Activated CD4-positive, alpha-beta T cell treated with anti-CD3 and anti-CD28 coated beads, Interleukin-2, amount 50 U/mL, for 16 hours (primary cell): Measurements from ENCODE around the gene PHLDB3.
A peak's percentile ranks its signal among the peaks of the same experiment; 100 is the strongest.
"Not testable (repeated sequence)": the region's sequence is repeated elsewhere in the genome, so short reads cannot be mapped to it uniquely, and the experiment has no call there.

Source experiments
- DNase-seq: peaks from one replicate; pipeline ENCODE4 v3.0.0-alpha.2; 2020

The PHLDB3 gene

DNA sequence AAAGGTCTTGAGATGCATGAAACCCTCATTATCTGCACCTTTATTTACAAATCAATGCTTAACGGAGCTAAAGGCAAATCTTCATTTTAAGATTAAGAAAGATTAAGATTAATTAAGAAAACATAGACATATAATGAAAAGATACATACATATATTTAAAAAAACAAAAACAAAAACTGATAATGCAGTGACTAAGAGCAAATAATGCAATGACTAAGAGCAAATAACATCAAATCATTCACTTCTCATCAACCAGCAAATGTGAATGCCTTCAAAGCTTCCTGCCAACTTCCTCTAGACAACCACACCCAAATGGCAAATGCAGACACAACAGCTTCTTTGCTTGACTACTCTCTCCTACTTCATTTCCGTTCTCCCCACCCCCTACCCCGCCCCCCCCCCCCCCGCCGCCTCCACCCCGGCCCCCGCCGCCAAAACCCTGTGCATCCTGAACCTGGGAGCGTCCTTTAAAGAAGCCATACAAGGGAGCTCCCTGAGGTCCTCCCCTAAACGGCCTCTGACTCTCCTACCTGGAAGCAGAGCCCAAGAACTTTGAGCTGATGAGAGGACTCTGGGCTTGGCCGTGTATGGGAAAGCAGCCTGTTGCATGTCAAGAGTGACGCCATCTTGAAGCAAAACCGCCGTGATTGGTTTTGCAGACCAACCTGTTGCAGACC is 65.4 kb downstream of the PHLDB3 start:
- DNase-seq: peak; percentile 70

DNA sequence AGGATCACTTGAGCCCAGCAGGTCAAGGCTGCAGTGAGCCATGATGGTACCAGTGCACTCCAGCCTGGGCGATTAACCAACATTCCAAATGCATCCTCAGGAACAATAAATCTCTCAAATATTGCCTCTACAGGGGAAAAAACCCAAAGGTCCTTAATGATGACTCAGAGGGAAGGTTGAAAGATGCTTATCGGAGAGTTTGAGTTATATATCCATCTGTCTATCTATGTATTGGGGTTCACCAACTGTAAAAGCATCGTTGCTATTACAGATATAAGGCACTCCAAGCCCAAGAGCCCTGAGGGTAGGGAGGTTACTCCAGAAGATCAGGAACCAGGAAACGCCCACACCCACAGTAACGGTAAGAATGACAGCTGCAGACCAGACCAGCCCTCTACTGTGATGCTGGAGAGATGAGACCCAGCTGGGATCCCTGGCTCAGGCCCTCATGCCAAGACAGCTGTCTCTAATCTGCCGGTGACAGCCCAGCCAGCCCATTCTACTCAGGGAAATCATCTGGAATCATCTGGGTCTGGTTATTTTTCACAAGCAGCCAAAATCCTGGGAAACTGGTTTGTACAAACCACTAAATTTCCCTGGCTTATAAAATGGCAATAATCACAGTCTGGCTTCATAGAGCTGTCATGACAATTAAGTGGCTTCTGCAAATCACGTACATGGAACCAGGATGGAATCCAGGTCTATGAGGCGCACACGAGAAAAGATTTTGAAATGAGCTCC is 66.1 kb downstream of the PHLDB3 start:
- no peak for DNase-seq

DNA sequence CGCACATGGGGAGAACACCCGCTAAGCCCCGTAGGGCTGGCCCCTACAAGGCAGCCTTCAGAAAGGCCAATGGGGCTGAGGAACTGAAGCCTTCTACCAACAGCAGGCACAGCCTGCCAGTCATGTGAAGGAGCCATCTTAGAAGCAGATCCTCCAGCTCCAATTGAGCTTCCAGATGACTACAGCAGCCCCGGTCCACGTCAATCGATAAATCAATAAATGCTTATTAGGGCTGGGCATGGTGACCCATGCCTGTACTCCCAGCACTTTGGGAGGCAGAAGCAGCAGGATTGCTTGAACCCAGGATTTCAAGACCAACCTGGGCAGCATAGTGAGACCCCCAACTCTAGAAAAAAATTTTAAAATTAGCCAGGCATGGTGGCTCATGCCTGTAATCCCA is 66.8 kb downstream of the PHLDB3 start:
- DNase-seq: no peak

DNA sequence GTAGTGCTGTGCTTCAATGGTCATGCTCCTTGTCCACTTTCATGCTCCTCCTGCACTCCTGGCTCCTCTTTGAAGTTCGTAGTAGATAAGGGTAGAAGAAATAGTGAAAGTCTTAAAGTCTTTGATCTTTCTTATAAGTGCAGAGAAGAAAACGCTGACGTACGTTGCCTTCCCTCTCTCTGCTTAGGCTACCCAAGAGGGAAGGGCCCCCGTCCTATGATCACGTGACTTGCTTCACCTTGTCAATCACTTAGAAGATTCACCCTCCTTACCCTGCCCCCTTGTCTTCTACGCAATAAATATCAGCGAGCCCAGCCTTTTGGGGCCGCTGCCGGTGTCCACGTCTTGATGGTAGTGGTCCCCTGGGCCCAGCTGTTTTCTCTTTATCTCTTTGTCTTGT is 67.3 kb downstream of the PHLDB3 start:
- not testable (repeated sequence) for DNase-seq

DNA sequence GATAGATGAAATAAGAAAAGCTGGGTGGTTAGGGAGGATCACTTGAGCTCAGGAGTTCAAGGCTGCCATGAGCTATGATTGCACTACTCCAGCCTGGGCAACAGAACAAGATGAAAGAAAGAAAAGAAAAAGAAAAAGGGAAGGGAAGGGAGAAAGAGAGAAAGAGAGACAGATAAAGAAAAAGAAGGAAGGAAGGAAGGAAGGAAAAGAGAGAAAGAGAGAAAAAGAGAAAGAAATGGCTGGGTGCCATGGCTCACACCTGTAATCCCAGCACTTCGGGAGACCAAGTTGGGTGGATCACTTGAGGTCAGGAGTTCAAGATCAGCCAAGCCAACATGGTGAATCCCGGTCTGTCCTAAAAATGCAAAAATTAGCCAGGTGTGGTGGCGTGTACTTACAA is 68.8 kb downstream of the PHLDB3 start:
- DNase-seq: no peak

DNA sequence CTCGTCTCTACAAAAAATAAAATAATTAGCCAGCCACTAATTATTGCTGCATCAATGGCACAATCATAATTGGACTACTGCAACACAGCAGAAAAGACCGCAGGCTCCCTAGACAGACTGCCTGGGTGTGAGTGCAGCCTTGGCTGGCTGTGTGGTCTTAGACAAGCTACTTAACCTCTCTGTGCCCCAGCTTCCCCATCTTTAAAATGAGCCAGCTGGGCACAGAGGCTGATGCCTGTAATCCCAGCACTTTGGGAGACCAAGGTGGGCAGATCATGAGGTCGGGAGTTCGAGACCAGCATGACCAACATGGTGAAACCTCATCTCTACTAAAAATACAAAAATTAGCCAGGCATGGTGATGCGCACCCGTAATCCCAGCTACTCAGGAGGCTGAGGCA is 70.9 kb downstream of the PHLDB3 start:
- no peak for DNase-seq

DNA sequence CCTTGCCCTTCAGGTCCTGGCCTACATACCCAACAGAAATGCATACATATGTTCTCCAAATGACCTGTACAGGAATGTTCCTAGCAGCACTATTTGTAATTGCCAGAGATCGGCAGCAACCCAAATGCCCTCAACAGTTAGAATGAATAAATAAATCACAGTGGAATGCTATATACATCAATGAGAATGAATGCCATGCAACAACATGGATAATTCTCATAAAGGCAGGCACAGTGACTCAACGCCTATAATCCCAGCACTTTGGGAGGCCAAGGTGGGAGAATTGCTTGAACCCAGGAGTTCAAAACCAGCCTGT is 71.2 kb downstream of the PHLDB3 start:
- no peak for DNase-seq

DNA sequence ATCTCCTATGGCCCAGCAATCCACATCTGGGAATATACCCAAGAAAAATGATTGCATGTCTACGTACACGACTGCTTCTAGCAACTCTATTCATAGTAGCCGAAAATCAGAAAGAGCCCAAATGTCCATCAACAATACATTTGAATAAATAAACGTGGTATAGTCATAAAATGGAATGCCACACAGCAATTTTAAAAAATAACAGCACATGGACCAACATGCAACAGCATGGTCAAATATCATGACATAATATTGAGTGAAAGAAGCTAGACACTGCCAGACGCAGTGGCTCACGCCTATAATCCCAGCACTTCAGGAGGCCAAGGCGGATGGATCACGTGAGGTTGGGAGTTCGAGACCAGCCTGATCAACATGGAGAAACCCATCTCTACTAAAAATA is 73.6 kb downstream of the PHLDB3 start:
- no peak for DNase-seq

DNA sequence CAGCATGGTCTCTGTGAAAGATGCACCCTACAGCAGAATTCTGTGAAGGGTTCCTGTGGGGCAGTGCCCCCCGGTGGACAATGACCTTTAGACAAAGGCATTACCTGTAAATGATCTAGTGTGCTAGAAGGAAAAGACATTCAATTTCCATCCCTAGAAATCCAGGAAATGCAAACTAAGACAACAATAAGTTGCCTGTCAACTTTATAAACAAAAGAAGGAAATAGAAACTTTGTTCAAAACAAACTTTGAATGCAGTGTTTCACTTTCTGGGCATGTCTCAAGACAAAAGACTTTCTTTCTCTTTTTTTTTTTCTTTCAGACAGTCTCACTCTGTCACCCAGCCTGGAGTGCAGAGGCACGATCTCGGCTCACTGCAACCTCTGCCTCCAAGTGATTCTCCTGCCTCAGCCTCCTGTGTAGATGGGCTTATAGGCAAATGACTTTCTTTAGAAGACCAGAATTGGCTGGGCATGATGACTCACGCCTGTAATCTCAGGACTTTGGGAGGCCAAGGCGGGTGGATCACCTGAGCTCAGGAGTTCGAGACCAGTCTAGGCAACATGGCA is 74.3 kb downstream of the PHLDB3 start:
- no peak for DNase-seq

DNA sequence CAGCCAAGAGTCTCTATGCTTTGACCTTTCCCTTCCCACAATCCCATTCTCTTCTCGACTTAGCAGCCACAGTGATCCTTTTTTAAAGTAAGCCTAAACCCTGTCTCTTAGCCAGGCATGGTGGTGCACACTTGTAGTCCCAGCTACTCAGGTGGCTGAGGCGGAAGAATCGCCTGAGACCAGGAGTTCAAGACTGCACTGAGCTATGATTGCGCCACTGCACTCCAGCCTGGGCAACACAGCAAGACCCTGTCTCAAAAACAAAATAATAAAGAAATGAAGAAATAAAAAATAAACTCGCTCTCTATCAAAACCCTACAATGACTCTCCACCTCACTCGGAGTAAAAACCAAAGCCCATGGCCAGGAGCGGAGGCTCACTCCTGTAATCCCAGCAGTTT is 75.2 kb downstream of the PHLDB3 start:
- no peak for DNase-seq

DNA sequence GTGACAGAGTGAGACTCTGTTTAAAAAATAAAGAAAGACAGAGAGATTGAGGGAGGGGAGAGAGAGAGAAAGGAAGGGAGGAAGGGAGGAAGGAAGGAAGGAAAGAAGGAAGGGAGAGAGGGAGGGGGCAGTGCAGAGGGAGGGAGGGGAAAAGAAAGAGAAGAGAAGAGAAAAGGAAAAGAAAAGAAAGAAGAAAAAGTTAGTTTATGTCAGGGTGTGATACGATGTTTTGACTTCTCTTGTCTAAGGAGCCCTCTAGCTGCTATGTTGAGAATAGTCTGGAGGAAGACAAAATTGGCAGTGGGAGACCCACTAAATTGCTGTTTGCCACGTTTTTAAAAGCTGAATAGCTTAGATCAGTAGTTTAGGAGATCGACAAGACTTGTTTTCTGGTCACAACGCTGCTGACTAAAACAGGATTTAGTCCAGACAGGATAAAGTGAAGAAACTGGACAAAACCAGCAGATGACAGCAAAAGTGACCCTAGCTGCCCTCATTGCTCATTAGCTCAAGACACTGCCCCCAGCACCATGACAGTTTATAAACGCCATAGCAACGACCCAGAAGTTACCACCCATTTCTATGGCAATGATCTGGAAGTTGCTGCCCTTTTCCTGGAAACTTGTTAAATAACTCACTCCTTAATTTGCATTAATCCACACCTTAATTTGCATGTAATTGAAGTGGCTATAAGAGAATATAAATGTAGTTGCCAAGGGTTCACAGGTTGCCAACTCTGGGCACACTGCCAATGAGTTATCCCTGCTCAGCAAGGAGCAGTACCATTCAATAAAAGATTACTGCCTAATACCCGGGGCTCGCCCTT is 78.8 kb downstream of the PHLDB3 start:
- DNase-seq: no peak
